ENCODE results near the gene TRIM15.

DNA sequence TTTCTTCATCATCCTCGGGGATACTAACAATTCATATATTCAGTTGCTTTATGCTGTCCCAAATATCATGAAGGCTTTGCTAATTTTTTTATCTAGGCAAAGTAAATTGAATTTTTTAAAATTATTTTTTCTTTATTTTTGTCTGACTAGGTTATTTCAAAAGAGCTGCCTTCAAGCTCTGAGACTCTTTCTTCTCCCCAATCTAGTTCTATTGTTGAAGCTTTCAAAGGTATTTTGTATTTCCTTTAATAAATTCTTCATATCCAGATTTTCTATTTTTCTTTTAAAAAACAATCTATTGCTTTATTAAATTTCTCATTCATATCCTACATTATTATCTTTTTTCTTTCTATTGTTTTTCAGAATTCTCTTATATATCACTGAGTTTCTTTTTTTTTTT lies 16.8 kb downstream of the TRIM15 start:
- TF ChIP-seq POLR2AphosphoS5 (IDR thresholded peaks at IDR 0.05; ENCODE audit: low read depth, low read length) (no peak), POLR2A (IDR thresholded peaks at IDR 0.05; ENCODE audit: low read depth, low read length) (no peak)

Data from GM12892 (cell line).